Activated CD4-positive, alpha-beta memory T cell treated with anti-CD3 and anti-CD28 coated beads, Interleukin-2, amount 10 ng/mL, durations not matched to agents 7 days and 5 days (primary cell): ENCODE results near the gene GOLGA5. TPM values are rescaled to one million over a fixed set of nuclear protein-coding genes. Genes with fewer than 3 reads are reported as not detected.
A peak's percentile ranks its signal among the peaks of the same experiment; 100 is the strongest.
"Not testable (repeated sequence)": the region's sequence is repeated elsewhere in the genome, so short reads cannot be mapped to it uniquely, and the experiment has no call there.

Experiments
- CTCF ChIA-PET: fragments of 350-600 bp; sonication (Branson Sonifier 250); formaldehyde crosslinking; loops from one replicate; lab custom pipeline; 2021; ENCODE audit warnings: antibody characterized with exemption, inconsistent platforms; lab: Charles Lee
- POLR2A ChIA-PET: fragments of 350-600 bp; sonication (Branson Sonifier 250); formaldehyde crosslinking; loops from one replicate; lab custom pipeline; 2021; ENCODE audit warnings: antibody characterized with exemption; lab: Charles Lee
- DNase-seq: peaks from one replicate; pipeline ENCODE4 v3.0.0-alpha.2; 2020
- H3K27ac Mint-ChIP-seq: one replicate; pipeline ENCODE4 v1.8.0; 2021; ENCODE audit warnings: mild to moderate bottlenecking, mixed read lengths
- H3K27me3 Mint-ChIP-seq: one replicate; pipeline ENCODE4 v1.8.0; 2021; ENCODE audit warnings: mixed read lengths
- H3K36me3 Mint-ChIP-seq: one replicate; pipeline ENCODE4 v1.8.0; 2021; ENCODE audit warnings: low read depth, mixed read lengths
- H3K4me1 Mint-ChIP-seq: one replicate; pipeline ENCODE4 v1.8.0; 2021; ENCODE audit warnings: mixed read lengths
- H3K4me3 Mint-ChIP-seq: one replicate; pipeline ENCODE4 v1.8.0; 2021; ENCODE audit warnings: mild to moderate bottlenecking, mixed read lengths
- H3K9me3 Mint-ChIP-seq: one replicate; pipeline ENCODE4 v1.8.0; 2021; ENCODE audit warnings: mixed read lengths
- total RNA-seq, 2 experiments: library from RNA; stranded (reverse); gene quantifications; one replicate each; pipeline ENCODE4 v1.2.3, GENCODE V29; 2021

The GOLGA5 gene
- total RNA-seq, 2 experiments from 2014 or later, result 22.2 to 24.0 TPM

GRCh38 chr14:92847749-92848148 is 53.6 kb downstream of the GOLGA5 start:
- ChIA-PET POLR2A (interaction anchor here (1.2 kb wide), 1 partner anchor 52 kb away, joined by 3 read pairs; no protein-coding TSS in a partner anchor), CTCF (no interaction called here)
- DNase-seq, result no peak
- Mint-ChIP-seq H3K36me3 (peaks cover 16% of the 10 kb centered on the region), H3K4me1 (peaks cover 46% of the 10 kb centered on the region), H3K27ac (no peak overlapping the region), H3K9me3 (peaks cover 8% of the 10 kb centered on the region), H3K4me3 (no peak overlapping the region), H3K27me3 (no peaks in the 10 kb centered on the region)

- Mint-ChIP-seq H3K27me3 (peaks cover 6% of the 10 kb centered on the region), H3K4me3 (no peak overlapping the region), H3K9me3 (peaks cover 8% of the 10 kb centered on the region), H3K27ac (no peak overlapping the region), H3K4me1 (peaks cover 51% of the 10 kb centered on the region), H3K36me3 (peaks cover 8% of the 10 kb centered on the region)
- DNase-seq, result no peak
- CTCF ChIA-PET, result no interaction called here
- POLR2A ChIA-PET, result no interaction called here
Observed at GRCh38 chr14:92848887-92849286, 54.8 kb downstream of the GOLGA5 start.

GRCh38 chr14:92850492-92850891 is 56.4 kb downstream of the GOLGA5 start:
- H3K4me1 Mint-ChIP-seq, result peaks cover 50% of the 10 kb centered on the region
- CTCF ChIA-PET, result no interaction called here
- POLR2A ChIA-PET, result no interaction called here
- no peak overlapping the region for H3K27ac Mint-ChIP-seq
- no peak for DNase-seq
- peaks cover 8% of the 10 kb centered on the region for H3K9me3 Mint-ChIP-seq
- H3K27me3 Mint-ChIP-seq, result peaks cover 14% of the 10 kb centered on the region
- no peak overlapping the region for H3K4me3 Mint-ChIP-seq
- H3K36me3 Mint-ChIP-seq, result peaks cover 9% of the 10 kb centered on the region

- H3K4me3 Mint-ChIP-seq, H3K9me3 Mint-ChIP-seq, H3K36me3 Mint-ChIP-seq, POLR2A ChIA-PET: not testable (repeated sequence)
- peak; percentile 69 for DNase-seq
- Mint-ChIP-seq H3K27me3 (peaks cover 20% of the 10 kb centered on the region), H3K4me1 (peaks cover 31% of the 10 kb centered on the region), H3K27ac (peak overlapping the region; percentile 38)
- CTCF ChIA-PET, result interaction anchor here (0.8 kb wide), 1 partner anchor 99 kb away, joined by 4 read pairs; no protein-coding TSS in a partner anchor
Observed at GRCh38 chr14:92853136-92853535, 59.0 kb downstream of the GOLGA5 start.

- H3K4me3 Mint-ChIP-seq, result no peak overlapping the region
- H3K4me1 Mint-ChIP-seq, result no peaks in the 10 kb centered on the region
- no peak overlapping the region for H3K27ac Mint-ChIP-seq
- DNase-seq, result no peak
- POLR2A ChIA-PET, result no interaction called here
- peaks cover 3% of the 10 kb centered on the region for H3K36me3 Mint-ChIP-seq
- H3K27me3 Mint-ChIP-seq, result peaks cover 8% of the 10 kb centered on the region
- CTCF ChIA-PET, result no interaction called here
- H3K9me3 Mint-ChIP-seq, result no peaks in the 10 kb centered on the region
Observed at GRCh38 chr14:92860049-92860840, 66.1 kb downstream of the GOLGA5 start.

GRCh38 chr14:92861856-92862745 is 68.0 kb downstream of the GOLGA5 start:
- CTCF ChIA-PET, result no interaction called here
- Mint-ChIP-seq H3K36me3 (no peaks in the 10 kb centered on the region), H3K4me3 (no peak overlapping the region), H3K27ac (no peak overlapping the region), H3K4me1 (no peaks in the 10 kb centered on the region), H3K27me3 (no peaks in the 10 kb centered on the region), H3K9me3 (no peaks in the 10 kb centered on the region)
- no peak for DNase-seq
- POLR2A ChIA-PET, result no interaction called here

GRCh38 chr14:92863286-92864080 is 69.4 kb downstream of the GOLGA5 start:
- Mint-ChIP-seq H3K4me1 (no peaks in the 10 kb centered on the region), H3K9me3 (no peaks in the 10 kb centered on the region), H3K27me3 (no peaks in the 10 kb centered on the region), H3K27ac (no peak overlapping the region), H3K4me3 (no peak overlapping the region), H3K36me3 (no peaks in the 10 kb centered on the region)
- no peak for DNase-seq
- ChIA-PET POLR2A (no interaction called here), CTCF (no interaction called here)

GRCh38 chr14:92865674-92866073 is 71.6 kb downstream of the GOLGA5 start:
- Mint-ChIP-seq H3K27ac (no peak overlapping the region), H3K36me3 (no peaks in the 10 kb centered on the region), H3K9me3 (no peaks in the 10 kb centered on the region)

GRCh38 chr14:92866181-92866752 is 72.2 kb downstream of the GOLGA5 start:
- POLR2A ChIA-PET, result no interaction called here
- Mint-ChIP-seq H3K4me3 (no peak overlapping the region), H3K36me3 (no peaks in the 10 kb centered on the region), H3K27ac (no peak overlapping the region), H3K27me3 (no peaks in the 10 kb centered on the region), H3K4me1 (no peaks in the 10 kb centered on the region), H3K9me3 (no peaks in the 10 kb centered on the region)
- no peak for DNase-seq
- CTCF ChIA-PET, result no interaction called here

More at GRCh38 chr14:92865674-92866073, 71.6 kb downstream of the GOLGA5 start:
- Mint-ChIP-seq H3K4me1 (no peaks in the 10 kb centered on the region), H3K4me3 (no peak overlapping the region), H3K27me3 (no peaks in the 10 kb centered on the region)
- ChIA-PET CTCF (no interaction called here), POLR2A (no interaction called here)
- no peak for DNase-seq

- Mint-ChIP-seq H3K4me1 (no peaks in the 10 kb centered on the region), H3K36me3 (no peaks in the 10 kb centered on the region), H3K27ac (no peak overlapping the region), H3K4me3 (no peak overlapping the region), H3K9me3 (no peaks in the 10 kb centered on the region), H3K27me3 (no peaks in the 10 kb centered on the region)
- CTCF ChIA-PET, result no interaction called here
- POLR2A ChIA-PET, result no interaction called here
- no peak for DNase-seq
Observed at GRCh38 chr14:92866901-92867865, 73.1 kb downstream of the GOLGA5 start.

- CTCF ChIA-PET, result no interaction called here
- no peak overlapping the region for H3K27ac Mint-ChIP-seq
- no peaks in the 10 kb centered on the region for H3K9me3 Mint-ChIP-seq
- POLR2A ChIA-PET, result no interaction called here
- no peak for DNase-seq
- H3K4me3 Mint-ChIP-seq, result no peak overlapping the region
- H3K27me3 Mint-ChIP-seq, result peaks cover 28% of the 10 kb centered on the region
- H3K4me1 Mint-ChIP-seq, result no peaks in the 10 kb centered on the region
- no peaks in the 10 kb centered on the region for H3K36me3 Mint-ChIP-seq
Observed at GRCh38 chr14:92874962-92875661, 81.0 kb downstream of the GOLGA5 start.
